GM21367 (cell line): Measurements from ENCODE around the gene CHCHD1.
"Not testable (repeated sequence)": the region's sequence is repeated elsewhere in the genome, so short reads cannot be mapped to it uniquely, and the experiment has no call there.

Experiments used
- ATAC-seq: cut with Tn5 transposase; IDR thresholded peaks from one replicate; pipeline ENCODE4 v1.9.1; 2021; ENCODE audit not compliant: unreplicated experiment

CHCHD1 gene

DNA sequence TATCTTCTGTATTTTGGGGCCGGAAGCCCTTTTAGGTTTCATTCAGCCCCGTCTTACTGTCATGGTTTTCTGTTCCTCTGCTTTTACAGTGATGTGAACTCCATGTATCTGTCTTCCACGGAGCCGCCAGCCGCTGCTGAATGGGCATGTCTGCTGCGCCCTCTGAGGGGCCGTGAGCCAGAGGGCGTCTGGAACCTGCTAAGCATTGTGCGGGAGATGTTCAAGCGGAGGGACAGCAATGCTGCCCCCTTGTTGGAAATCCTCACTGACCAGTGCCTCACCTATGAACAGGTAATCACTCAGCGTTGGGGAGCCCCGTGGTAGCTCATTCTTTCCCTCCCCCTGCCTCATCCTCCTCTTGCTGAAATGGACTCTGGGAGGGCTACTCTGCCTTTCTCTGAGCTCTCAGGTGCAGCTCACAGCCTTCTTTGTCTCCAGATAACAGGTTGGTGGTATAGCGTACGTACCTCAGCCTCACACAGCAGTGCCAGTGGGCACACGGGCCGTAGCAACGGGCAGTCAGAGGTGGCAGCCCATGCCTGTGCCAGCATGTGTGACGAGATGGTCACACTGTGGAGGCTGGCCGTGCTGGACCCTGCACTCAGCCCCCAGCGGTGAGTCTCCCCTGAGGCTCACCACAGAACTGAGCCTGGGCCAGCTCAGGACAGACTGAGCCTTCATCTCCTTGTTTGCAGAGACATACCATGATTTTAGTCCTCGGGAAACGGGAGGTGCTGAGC is 9.2 kb downstream of the CHCHD1 start:
- no peak for ATAC-seq

DNA sequence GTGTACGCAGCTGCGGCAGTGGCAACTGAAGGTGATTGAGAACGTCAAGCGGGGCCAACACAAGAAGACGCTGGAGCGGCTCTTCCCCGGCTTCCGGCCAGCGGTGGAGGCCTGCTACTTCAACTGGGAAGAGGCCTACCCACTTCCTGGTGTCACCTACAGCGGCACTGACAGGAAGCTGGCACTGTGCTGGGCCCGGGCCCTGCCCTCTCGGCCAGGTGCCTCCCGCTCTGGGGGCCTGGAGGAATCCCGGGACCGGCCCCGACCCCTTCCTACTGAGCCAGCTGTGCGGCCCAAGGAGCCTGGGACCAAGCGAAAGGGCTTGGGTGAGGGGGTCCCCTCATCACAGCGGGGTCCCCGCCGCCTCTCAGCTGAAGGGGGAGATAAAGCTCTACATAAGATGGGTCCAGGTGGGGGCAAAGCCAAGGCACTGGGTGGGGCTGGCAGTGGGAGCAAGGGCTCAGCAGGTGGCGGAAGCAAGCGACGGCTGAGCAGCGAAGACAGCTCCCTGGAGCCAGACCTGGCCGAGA is 10.1 kb downstream of the CHCHD1 start:
- ATAC-seq = no peak

DNA sequence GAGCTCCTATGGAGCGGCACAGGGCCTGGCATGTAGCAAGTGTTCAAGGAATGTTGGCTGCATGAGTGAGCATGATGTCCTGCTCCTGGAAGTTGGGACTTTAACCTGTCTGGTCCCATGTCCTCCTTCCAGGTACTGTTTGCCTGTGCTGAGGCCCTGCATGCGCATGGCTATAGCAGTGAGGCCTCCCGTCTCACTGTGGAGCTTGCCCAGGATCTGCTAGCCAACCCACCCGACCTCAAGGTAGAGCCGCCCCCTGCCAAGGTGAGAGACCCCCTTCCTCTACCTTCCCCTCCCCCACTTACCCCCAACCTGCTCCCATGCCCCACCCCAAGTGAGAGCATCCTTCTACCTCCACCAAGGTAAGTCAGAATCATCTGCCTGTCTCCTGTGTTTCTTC is 11.6 kb downstream of the CHCHD1 start:
- no peak for ATAC-seq

DNA sequence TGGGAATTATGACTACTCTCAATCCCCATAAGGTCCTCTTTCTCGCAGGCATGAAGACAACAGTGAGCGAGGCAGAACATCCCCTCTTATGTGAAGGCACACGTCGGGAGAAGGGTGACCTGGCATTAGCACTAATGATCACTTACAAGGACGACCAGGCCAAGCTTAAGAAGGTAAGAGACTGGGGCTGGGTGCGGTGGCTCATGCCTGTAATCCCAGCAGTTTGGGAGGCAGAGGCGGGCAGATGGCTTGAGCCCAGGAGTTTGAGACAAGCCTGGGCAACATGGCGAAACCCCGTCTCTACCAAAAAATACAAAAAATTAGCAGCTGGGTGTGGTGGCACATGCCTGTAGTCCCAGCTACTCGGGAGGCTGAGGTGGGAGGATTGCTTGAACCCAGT is 13.6 kb downstream of the CHCHD1 start:
- ATAC-seq = not testable (repeated sequence)

DNA sequence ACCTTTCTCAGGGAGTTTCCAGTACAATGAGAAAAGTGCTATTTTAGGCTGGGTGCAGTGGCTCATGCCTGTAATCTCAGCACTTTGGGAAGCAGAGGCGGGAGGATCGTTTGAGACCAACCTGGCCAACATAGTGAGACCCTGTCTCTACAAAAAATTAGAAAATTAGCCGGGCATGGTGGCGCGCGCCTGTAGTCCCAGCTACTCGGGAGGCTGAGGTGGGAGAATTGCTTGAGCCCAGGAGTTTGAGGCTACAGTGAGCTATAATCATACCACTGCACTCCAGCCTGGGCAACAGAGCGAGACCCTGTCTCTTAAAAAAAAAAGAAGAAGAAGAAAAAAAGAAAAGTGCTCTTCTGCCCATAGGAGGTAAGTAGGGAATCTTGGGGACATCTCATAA is 14.2 kb downstream of the CHCHD1 start:
- ATAC-seq = not testable (repeated sequence)

DNA sequence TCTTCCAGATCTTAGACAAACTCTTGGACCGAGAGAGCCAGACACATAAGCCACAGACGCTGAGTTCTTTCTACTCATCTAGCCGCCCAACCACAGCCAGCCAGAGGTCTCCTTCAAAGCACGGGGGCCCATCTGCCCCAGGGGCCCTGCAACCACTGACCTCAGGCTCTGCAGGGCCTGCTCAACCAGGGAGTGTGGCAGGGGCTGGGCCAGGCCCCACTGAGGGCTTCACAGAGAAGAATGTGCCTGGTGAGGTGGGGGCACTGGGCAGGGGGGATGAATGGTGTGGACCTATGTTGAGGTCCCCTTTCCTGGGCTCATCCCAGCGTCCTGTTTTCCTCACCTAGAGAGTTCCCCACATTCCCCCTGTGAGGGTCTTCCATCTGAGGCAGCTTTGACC is 14.9 kb downstream of the CHCHD1 start:
- ATAC-seq = no peak

DNA sequence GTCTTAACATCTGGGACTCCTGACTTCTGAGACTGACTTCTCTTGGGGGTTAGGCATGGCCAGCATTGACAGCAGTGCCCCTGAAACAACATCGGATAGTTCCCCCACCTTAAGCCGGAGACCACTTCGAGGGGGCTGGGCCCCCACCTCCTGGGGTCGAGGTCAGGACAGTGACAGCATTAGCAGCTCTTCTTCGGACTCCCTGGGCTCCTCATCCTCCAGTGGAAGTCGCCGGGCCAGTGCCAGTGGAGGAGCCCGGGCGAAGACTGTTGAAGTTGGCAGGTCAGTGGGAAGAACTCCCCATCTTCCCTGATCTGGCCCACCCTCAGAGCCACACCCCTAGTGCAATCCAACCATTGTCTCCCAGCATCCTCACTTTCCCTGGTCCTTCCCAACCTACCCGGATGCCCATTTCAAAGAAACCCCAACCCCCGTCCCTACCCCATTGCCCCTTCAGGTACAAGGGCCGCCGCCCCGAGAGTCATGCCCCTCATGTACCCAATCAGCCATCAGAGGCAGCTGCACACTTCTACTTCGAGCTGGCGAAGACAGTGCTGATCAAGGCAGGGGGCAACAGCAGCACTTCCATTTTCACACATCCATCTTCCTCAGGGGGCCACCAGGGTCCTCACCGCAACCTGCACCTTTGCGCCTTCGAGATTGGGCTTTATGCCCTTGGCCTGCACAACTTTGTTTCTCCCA is 15.6 kb downstream of the CHCHD1 start:
- no peak for ATAC-seq

DNA sequence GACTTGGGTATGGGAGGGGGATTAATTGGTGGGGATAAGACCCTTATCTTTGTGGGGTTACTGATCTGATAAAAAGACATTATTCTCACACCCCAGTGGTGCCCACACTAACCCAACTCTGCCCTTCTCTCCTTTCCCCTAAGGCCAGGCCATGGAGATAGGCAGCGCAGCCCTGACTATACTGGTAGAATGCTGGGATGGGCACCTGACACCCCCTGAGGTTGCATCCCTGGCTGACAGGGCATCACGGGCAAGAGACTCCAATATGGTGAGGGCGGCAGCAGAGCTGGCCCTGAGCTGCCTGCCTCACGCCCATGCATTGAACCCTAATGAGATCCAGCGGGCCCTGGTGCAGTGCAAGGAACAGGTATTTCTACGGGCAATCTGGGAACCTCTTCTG is 16.2 kb downstream of the CHCHD1 start:
- no peak for ATAC-seq

DNA sequence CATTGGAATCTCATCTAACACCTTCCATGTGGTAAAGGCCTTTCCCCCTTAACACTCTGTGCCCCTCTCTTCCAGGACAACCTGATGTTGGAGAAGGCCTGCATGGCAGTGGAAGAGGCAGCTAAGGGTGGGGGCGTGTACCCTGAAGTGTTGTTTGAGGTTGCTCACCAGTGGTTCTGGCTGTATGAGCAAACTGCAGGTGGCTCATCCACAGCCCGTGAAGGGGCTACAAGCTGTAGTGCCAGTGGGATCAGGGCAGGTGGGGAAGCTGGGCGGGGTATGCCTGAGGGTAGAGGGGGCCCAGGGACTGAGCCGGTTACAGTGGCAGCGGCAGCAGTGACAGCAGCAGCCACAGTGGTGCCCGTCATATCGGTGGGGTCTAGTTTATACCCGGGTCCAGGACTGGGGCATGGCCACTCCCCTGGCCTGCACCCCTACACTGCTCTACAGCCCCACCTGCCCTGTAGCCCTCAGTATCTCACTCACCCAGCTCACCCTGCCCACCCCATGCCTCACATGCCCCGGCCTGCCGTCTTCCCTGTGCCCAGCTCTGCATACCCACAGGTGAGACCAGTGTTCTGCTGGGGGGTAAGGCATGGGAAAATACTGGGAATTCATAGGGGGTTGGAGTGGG is 17.2 kb downstream of the CHCHD1 start:
- ATAC-seq = no peak

DNA sequence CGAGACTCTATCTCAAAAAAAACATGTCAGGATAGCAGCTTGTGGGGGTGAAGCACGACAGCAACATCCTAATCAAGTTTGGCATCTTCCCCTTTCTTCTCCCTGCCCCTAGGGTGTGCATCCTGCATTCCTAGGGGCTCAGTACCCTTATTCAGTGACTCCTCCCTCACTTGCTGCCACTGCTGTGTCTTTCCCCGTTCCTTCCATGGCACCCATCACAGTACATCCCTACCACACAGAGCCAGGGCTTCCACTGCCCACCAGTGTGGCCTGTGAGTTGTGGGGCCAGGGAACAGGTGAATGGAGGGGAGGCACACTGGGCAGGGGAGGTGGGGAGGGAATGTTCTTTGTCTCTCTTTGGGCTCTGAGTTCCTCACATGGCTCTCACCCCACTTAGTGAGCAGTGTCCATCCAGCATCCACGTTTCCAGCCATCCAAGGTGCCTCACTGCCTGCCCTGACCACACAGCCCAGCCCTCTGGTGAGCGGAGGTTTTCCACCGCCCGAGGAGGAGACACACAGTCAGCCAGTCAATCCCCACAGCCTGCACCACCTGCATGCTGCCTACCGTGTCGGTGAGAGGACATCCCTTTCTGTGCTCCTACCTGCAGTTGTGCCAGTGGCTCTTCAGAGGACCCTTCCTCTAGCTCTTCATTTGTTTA is 18.2 kb downstream of the CHCHD1 start:
- no peak for ATAC-seq

DNA sequence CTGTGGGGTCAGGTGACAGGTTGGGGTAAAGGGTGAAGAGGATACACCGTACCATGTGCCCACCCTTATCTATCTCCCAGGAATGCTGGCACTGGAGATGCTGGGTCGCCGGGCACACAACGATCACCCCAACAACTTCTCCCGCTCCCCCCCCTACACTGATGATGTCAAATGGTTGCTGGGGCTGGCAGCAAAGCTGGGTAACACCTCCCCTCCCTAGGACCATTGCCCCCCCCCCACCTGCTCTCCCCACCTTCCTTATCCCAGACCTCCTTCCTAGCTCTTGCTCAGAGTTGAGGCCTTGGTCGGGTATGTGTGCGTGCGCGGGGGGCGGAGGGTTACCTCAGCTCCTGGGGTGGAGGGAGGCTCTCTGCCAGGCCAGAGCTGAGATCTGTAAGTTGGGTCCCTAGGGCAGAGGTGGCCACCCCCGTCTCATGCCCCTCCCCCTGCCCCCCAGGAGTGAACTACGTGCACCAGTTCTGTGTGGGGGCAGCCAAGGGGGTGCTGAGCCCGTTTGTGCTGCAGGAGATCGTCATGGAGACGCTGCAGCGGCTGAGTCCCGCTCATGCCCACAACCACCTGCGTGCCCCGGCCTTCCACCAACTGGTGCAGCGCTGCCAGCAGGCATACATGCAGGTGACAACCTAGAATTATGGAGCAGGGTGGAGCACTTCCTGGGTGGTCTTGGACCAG is 18.9 kb downstream of the CHCHD1 start:
- no peak for ATAC-seq

DNA sequence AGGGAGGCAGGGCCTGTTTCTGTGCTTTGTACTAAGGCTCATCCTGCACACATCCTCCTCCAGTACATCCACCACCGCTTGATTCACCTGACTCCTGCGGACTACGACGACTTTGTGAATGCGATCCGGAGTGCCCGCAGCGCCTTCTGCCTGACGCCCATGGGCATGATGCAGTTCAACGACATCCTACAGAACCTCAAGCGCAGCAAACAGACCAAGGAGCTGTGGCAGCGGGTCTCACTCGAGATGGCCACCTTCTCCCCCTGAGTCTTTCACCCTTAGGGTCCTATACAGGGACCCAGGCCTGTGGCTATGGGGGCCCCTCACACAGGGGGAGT is 19.4 kb downstream of the CHCHD1 start:
- ATAC-seq = no peak

DNA sequence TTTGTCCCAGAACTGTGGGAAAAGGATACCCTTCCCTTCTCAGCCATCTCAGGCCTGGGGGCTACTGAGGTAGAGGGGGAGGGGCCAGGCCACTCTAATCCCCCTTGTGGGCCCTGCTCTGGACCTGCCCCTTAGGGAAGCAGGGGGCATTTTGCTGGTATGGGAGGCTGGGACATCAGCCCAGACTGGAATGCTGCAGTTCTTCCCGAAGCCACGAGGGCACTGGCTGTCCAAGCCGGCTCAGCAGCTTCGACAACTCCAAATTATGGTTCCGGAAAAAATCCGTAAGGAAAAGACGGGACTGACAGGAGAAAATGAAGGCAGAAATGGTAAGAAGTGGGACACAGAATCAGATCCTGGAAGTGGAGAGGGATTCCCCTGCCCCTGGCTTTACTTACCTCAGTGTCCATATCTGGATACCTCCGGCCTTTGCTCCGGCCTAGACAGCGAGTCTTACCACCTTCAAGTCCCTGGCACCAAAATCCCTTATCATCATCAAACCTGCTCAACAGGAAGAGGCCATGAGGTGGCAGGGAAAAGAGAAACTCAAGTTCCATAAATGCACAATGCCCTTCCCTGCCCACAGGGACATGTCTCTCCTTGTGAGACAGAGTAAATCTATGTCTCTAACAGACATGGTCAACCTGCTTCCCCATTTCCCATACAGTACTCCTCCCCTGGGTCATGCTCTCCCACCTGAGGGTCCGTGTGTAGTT is 20.6 kb downstream of the CHCHD1 start:
- ATAC-seq = no peak

DNA sequence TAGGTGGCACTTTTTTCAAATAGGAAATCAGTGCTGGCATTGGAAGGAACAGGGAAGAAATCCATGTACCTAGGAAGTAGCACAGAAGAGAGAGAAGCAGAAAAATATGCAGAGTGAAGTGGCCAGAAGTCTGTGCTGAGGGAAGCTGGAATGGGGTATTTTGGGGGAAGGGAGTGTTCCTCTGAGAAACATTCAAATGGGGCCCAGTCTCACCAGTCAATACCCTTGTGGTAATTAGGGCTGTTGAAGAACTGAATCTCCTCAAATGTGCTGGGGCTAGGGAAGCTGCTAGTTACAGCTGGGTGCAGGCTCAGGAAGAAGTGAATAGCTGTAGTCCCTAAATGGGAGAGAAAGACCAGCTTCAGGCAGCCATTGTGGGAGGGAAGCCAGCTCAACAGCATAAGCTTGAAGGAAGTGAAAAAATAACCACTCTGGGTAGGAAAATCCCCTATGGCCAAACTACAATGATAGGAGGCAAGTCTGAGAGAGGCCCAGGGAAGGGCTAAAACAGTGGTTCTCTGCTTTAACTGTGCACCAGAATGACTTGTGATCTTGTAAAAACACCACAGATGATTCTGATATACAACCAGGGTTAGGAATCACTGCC is 21.9 kb downstream of the CHCHD1 start:
- ATAC-seq = no peak

DNA sequence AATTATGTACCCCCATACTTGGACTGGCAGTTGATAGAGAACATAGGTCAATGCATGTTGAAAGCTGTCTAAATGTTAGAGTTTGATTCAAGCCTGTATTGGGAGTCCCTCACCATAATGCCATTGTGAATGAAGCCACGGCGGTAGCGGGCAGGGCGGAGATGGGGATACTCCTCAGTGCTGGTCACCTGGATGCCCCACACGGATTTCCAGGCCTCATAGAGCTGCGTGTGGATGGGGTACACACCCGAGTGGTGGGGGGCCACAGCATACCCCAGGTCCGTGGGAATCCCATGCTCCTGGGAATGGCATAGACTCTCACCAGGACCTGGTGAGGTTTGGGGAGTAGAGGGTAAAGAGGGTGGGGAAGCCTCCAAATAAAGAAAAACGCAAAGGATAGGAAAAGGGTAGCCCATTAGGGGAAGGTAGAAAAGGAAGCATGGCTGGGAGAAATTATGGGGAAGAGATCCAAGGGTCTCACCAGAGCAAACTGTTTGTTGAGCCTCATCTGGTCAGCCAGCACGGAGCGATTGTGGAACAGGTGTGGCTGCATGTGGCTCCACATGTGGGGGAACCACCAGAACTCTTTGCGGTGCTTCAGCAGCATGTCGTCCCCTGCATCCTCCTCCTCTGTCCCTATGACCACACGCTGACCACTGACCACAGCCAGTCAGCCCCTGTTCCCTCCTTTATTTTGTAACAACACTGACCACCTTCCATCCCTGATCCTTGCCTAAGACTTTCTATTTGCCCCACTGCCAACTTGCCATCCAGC is 24.5 kb downstream of the CHCHD1 start:
- ATAC-seq = no peak

DNA sequence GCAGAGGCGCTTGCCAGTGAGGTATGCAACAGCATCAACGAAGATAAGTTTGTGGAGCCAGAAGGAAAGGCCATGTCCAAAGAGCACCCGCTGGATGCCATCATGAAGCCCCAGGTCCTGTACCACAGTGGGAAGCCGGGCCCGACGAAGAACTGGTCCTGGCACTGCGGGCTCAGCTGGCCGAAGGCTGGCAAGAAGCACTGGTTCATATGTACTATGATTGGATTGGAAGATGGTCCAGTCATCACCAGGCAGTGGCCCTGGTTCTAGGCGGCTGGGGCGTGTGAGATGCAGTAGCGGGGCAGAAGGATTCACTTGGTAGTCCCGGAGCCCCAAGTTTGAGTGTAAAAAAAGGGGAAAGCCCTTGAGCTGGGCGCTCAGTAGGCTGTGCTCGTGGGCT is 25.6 kb downstream of the CHCHD1 start:
- ATAC-seq = no peak

DNA sequence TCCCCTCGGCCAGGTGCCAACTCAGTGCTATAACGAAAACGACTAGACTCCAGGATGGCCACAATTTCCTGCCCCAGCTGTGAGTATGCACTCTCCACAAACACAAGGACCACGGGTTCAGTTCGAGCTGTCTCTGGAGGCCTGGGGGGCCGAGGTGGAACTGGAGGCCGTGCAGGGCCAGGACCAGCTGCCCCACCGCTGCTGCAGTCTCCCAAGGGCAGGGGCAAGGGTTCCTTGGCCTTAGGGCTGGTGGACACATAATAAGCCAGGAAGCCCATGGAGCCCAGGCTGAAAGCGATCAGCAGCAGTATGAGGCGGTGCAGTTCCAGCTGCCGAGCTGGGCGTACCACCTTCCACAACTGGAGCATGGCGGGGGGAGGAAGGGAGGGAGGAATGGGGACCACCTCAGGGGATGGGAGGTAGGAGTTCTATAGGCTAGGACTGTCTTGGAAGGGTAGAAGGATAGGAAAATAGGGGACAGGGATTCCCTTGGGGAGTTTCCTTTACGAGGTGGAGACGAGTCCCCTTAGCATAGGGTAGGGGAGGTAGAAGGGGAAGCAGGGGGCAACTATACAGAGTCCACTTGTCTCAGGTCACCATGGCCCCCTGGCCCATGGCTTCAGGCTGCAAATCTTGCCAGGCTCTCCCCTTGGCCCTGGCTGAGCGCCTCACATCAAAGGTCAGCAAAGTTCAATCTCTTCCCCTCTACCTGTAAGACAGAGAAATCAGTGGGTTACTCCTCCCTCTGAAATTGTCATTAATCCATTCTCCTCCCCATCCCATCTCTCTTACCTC is 26.4 kb downstream of the CHCHD1 start:
- no peak for ATAC-seq

DNA sequence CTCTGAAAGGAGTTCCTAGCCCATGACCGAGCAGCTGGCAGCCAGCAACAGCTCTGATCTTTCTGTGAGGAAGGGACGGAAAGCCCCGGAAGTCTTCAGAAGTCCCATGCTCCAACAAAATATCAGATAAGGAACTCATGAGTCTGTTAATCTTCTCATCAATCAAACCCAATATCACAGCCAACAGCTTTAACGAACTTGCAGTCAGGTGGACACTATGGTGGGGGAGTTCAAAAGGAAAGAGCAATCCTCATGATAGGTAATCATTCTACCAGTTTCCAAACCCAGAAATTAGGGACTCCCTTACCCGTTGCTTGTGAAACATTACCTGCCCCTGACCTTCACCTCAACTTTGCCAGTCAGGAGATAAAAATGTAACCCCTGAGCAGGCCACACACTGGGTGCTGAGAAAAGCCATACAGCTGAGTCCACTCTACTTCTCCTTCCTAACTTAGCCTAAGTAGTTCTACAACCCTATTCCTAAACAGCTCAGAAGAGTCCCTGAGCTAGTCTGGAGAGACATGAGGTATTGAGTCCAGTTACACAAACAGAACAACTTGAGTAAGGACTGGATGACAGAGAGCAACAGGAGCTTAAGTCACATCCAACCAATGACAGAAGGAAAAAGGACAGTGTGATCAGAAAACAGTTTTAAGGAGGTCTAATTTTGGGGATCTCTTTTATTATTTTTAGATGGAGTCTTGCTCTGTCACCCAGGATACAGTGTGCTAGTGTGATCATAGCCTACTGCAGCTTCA is 27.4 kb downstream of the CHCHD1 start:
- ATAC-seq = no peak
